Natural killer cell treated with Interleukin-12 subunit alpha and Interleukin-12 subunit beta and Interleukin-15 and Interleukin-18, amount 100 ng/mL, for 72 hours (primary cell): ENCODE measurements around the gene GSG1L. TPM values are rescaled to one million over a fixed set of nuclear protein-coding genes. Genes with fewer than 3 reads are reported as not detected.

Experiments
- ATAC-seq, 2 donors: fragments of 150-1000 bp; cut with Tn5 transposase in 1 of 2; sonication (Bioruptor Pico), chemical (Tn5 transposase) in 1 of 2; 2 replicates each; pipeline ENCODE4 v1.10.0; 2021
- DNase-seq: peaks from one replicate; pipeline ENCODE4 v3.0.0; 2022; ENCODE audit warnings: low spot score
- H3K27ac Mint-ChIP-seq, 2 donors: 1 replicate in 1 of 2; 2 replicates in 1 of 2; pipeline ENCODE4 v1.8.0; 2022; ENCODE audit warnings: mixed read lengths in 2 of 2, mild to moderate bottlenecking in 1 of 2, moderate library complexity in 1 of 2
- H3K27me3 Mint-ChIP-seq, 2 donors: 1 replicate in 1 of 2; 2 replicates in 1 of 2; pipeline ENCODE4 v1.8.0; 2022; ENCODE audit warnings: mixed read lengths in 2 of 2
- H3K36me3 Mint-ChIP-seq: one replicate; pipeline ENCODE4 v1.8.0; 2022; ENCODE audit warnings: mixed read lengths
- H3K4me1 Mint-ChIP-seq, 2 donors: 1 replicate in 1 of 2; 2 replicates in 1 of 2; pipeline ENCODE4 v1.8.0; 2022; ENCODE audit warnings: low read depth in 2 of 2, mixed read lengths in 2 of 2, mild to moderate bottlenecking in 1 of 2
- H3K4me3 Mint-ChIP-seq: one replicate; pipeline ENCODE4 v1.8.0; 2022; ENCODE audit warnings: mixed read lengths
- H3K9me3 Mint-ChIP-seq: 2 replicates; pipeline ENCODE4 v1.8.0; 2022; ENCODE audit warnings: mixed read lengths
- total RNA-seq, 2 donors: library from RNA; stranded (reverse); gene quantifications; one replicate each; pipeline ENCODE4 v1.2.3, GENCODE V29; 2022

GSG1L gene
- total RNA-seq, 2 donors from 2014 or later = not detected

- no peak for ATAC-seq
- no peaks in the 10 kb centered on the region for H3K4me1 Mint-ChIP-seq
- H3K27me3 Mint-ChIP-seq = peaks cover 38 to 39% of the 10 kb centered on the region in 2 donors
- H3K9me3 Mint-ChIP-seq = no peaks in the 10 kb centered on the region
- DNase-seq = no peak
- H3K27ac Mint-ChIP-seq = no peak overlapping the region
- no peak overlapping the region for H3K4me3 Mint-ChIP-seq
- no peaks in the 10 kb centered on the region for H3K36me3 Mint-ChIP-seq
These were observed 145.6 kb downstream of the GSG1L start for GRCh38 chr16:27917949-27918348.

- no peaks in the 10 kb centered on the region for H3K36me3 Mint-ChIP-seq
- no peaks in the 10 kb centered on the region for H3K4me1 Mint-ChIP-seq
- H3K27ac Mint-ChIP-seq = no peak overlapping the region
- DNase-seq (no peak), ATAC-seq (no peak)
- H3K4me3 Mint-ChIP-seq = no peak overlapping the region
- H3K9me3 Mint-ChIP-seq = no peaks in the 10 kb centered on the region
- peaks cover 10 to 11% of the 10 kb centered on the region in 2 donors for H3K27me3 Mint-ChIP-seq
These were observed 152.0 kb downstream of the GSG1L start for GRCh38 chr16:27911486-27911885.

- ATAC-seq = no peak
These were observed 156.0 kb downstream of the GSG1L start for GRCh38 chr16:27907457-27907972.

GRCh38 chr16:27906883-27907282 lies 156.6 kb downstream of the GSG1L start:
- H3K4me3 Mint-ChIP-seq = no peak overlapping the region
- H3K4me1 Mint-ChIP-seq = no peaks in the 10 kb centered on the region
- ATAC-seq (no peak), DNase-seq (no peak)
- no peaks in the 10 kb centered on the region for H3K36me3 Mint-ChIP-seq
- no peaks in the 10 kb centered on the region for H3K9me3 Mint-ChIP-seq
- H3K27ac Mint-ChIP-seq = peak overlapping the region in 1 of 2 donors; percentile 65
- peaks cover 14 to 22% of the 10 kb centered on the region in 2 donors for H3K27me3 Mint-ChIP-seq

More at GRCh38 chr16:27907457-27907972, 156.0 kb downstream of the GSG1L start:
- no peaks in the 10 kb centered on the region for H3K9me3 Mint-ChIP-seq
- no peak overlapping the region for H3K27ac Mint-ChIP-seq
- H3K4me3 Mint-ChIP-seq = no peak overlapping the region
- no peak for DNase-seq
- H3K27me3 Mint-ChIP-seq = peaks cover 11 to 18% of the 10 kb centered on the region in 2 donors
- H3K36me3 Mint-ChIP-seq = no peaks in the 10 kb centered on the region
- no peaks in the 10 kb centered on the region for H3K4me1 Mint-ChIP-seq

GRCh38 chr16:27903046-27903655 lies 160.4 kb downstream of the GSG1L start:
- Mint-ChIP-seq H3K9me3 (no peaks in the 10 kb centered on the region), H3K27me3 (peaks cover 13 to 24% of the 10 kb centered on the region in 2 donors), H3K4me3 (no peak overlapping the region), H3K36me3 (no peaks in the 10 kb centered on the region), H3K4me1 (no peaks in the 10 kb centered on the region), H3K27ac (no peak overlapping the region)
- ATAC-seq (no peak), DNase-seq (no peak)

- no peaks in the 10 kb centered on the region for H3K9me3 Mint-ChIP-seq
- no peak overlapping the region for H3K27ac Mint-ChIP-seq
- no peaks in the 10 kb centered on the region for H3K4me1 Mint-ChIP-seq
- peaks cover 13 to 24% of the 10 kb centered on the region in 2 donors for H3K27me3 Mint-ChIP-seq
- no peak overlapping the region for H3K4me3 Mint-ChIP-seq
- DNase-seq = no peak
- no peaks in the 10 kb centered on the region for H3K36me3 Mint-ChIP-seq
- ATAC-seq = no peak
These were observed 161.0 kb downstream of the GSG1L start for GRCh38 chr16:27902551-27902950.

GRCh38 chr16:27901956-27902355 lies 161.6 kb downstream of the GSG1L start:
- H3K27me3 Mint-ChIP-seq = peaks cover 13 to 24% of the 10 kb centered on the region in 2 donors

GRCh38 chr16:27899736-27900135 lies 163.8 kb downstream of the GSG1L start:
- ATAC-seq = no peak
- H3K4me3 Mint-ChIP-seq = no peak overlapping the region
- H3K36me3 Mint-ChIP-seq = no peaks in the 10 kb centered on the region
- no peak overlapping the region for H3K27ac Mint-ChIP-seq
- no peak for DNase-seq
- H3K27me3 Mint-ChIP-seq = peaks cover 10 to 24% of the 10 kb centered on the region in 2 donors
- no peaks in the 10 kb centered on the region for H3K4me1 Mint-ChIP-seq
- no peaks in the 10 kb centered on the region for H3K9me3 Mint-ChIP-seq

More at GRCh38 chr16:27901956-27902355, 161.6 kb downstream of the GSG1L start:
- DNase-seq = no peak
- no peak overlapping the region for H3K4me3 Mint-ChIP-seq
- H3K4me1 Mint-ChIP-seq = no peaks in the 10 kb centered on the region
- no peak overlapping the region for H3K27ac Mint-ChIP-seq
- no peaks in the 10 kb centered on the region for H3K9me3 Mint-ChIP-seq
- H3K36me3 Mint-ChIP-seq = no peaks in the 10 kb centered on the region
- no peak for ATAC-seq

- Mint-ChIP-seq H3K36me3 (no peaks in the 10 kb centered on the region), H3K27ac (no peak overlapping the region), H3K4me3 (no peak overlapping the region), H3K27me3 (peaks cover 19 to 22% of the 10 kb centered on the region in 2 donors), H3K4me1 (no peaks in the 10 kb centered on the region), H3K9me3 (no peaks in the 10 kb centered on the region)
- no peak for ATAC-seq
- DNase-seq = no peak
These were observed 169.1 kb downstream of the GSG1L start for GRCh38 chr16:27894386-27894785.

- ATAC-seq = no peak
- DNase-seq = no peak
- Mint-ChIP-seq H3K9me3 (no peaks in the 10 kb centered on the region), H3K36me3 (no peaks in the 10 kb centered on the region), H3K4me3 (no peak overlapping the region), H3K27ac (no peak overlapping the region), H3K27me3 (peaks cover 14 to 19% of the 10 kb centered on the region in 2 donors), H3K4me1 (no peaks in the 10 kb centered on the region)
These were observed 170.6 kb downstream of the GSG1L start for GRCh38 chr16:27892879-27893278.

GRCh38 chr16:27890866-27891265 lies 172.6 kb downstream of the GSG1L start:
- ATAC-seq = no peak
- no peaks in the 10 kb centered on the region for H3K4me1 Mint-ChIP-seq
- H3K27me3 Mint-ChIP-seq = peaks cover 26 to 29% of the 10 kb centered on the region in 2 donors
- H3K9me3 Mint-ChIP-seq = no peaks in the 10 kb centered on the region
- no peak overlapping the region for H3K4me3 Mint-ChIP-seq
- H3K27ac Mint-ChIP-seq = no peak overlapping the region
- no peak for DNase-seq
- no peaks in the 10 kb centered on the region for H3K36me3 Mint-ChIP-seq

GRCh38 chr16:27890006-27890405 lies 173.5 kb downstream of the GSG1L start:
- DNase-seq (no peak), ATAC-seq (no peak)
- Mint-ChIP-seq H3K27me3 (peaks cover 26 to 35% of the 10 kb centered on the region in 2 donors), H3K4me1 (no peaks in the 10 kb centered on the region), H3K27ac (no peak overlapping the region), H3K9me3 (no peaks in the 10 kb centered on the region), H3K4me3 (no peak overlapping the region), H3K36me3 (no peaks in the 10 kb centered on the region)

GRCh38 chr16:27883576-27883975 lies 179.9 kb downstream of the GSG1L start:
- ATAC-seq = no peak
- Mint-ChIP-seq H3K4me3 (no peak overlapping the region), H3K27ac (no peak overlapping the region), H3K4me1 (no peaks in the 10 kb centered on the region), H3K27me3 (peaks cover 25 to 56% of the 10 kb centered on the region in 2 donors), H3K36me3 (no peaks in the 10 kb centered on the region), H3K9me3 (peaks cover 3% of the 10 kb centered on the region)
- no peak for DNase-seq

- DNase-seq = no peak
- H3K9me3 Mint-ChIP-seq = peaks cover 3% of the 10 kb centered on the region
- no peak for ATAC-seq
- H3K27me3 Mint-ChIP-seq = peaks cover 16 to 36% of the 10 kb centered on the region in 2 donors
- H3K4me3 Mint-ChIP-seq = no peak overlapping the region
- H3K4me1 Mint-ChIP-seq = no peaks in the 10 kb centered on the region
- H3K27ac Mint-ChIP-seq = no peak overlapping the region
- H3K36me3 Mint-ChIP-seq = peaks cover 9% of the 10 kb centered on the region
These were observed 183.2 kb downstream of the GSG1L start for GRCh38 chr16:27880287-27880686.
